Measurements from ENCODE around the gene MYL5.
"Not testable (repeated sequence)": the region's sequence is repeated elsewhere in the genome, so short reads cannot be mapped to it uniquely, and the experiment has no call there.

MYL5 gene

DNA sequence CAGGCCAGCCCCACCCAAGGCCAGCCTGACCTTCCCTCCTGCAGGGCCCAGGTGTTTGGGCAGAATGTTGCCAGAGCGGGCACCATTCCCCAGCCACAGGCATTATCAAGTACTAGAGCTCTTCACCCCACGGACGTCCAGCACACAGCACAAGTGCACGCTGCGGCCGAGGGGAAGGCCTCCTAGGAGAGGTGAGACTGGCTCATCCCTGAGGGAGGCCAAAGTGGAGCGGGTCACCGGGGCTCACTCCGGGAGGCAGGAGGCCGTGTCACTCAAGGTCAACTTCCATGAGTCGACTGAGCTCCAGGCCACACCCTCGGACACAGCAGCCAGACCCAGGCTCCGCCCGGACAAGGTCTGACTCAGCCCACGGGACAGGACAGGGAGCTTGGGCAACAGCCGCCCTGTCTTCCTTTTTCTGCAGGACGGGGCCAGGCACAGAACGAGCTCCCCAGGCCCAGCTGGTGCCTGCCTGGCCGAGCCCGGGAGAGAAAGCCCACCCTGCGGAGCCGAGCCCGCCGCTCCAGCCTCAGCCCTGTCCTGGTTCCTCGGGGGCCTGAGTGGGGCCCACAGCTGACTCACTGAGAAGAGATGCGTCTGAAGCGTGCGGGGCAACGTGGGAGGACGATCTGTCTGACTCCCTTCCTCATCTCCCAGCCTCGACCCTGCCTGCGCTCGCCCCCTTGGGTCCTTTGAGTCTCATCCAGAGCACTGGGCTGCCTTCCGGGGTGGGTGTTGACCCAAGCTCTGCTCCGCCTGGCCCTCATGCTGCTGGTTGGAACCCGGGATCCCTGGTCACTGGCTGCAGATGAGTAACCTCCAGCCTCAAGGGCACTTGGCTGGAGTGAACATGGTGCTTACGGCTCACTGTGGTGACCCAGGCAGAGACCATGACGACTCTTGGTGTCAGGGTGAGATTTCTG lies 13.0 kb downstream of the MYL5 start:
- DNase-seq, result peak in 1 of 14 donors; percentile 70

GRCh38 chr4:687971-688853 lies 13.9 kb downstream of the MYL5 start:
- peak in 1 of 14 donors; percentile 25 for DNase-seq

GRCh38 chr4:688854-689681 lies 14.7 kb downstream of the MYL5 start, which contains the start of gene SLC49A3:
Gene SLC49A3 (minus strand): TSS chr4:689151. CDS start chr4:689127, 24 bp downstream.
- DNase-seq, result peak in 1 of 14 donors; percentile 23

GRCh38 chr4:689723-690122 lies 15.4 kb downstream of the MYL5 start:
- no peak for DNase-seq

GRCh38 chr4:692771-693554 lies 18.6 kb downstream of the MYL5 start:
- no peak for DNase-seq

DNA sequence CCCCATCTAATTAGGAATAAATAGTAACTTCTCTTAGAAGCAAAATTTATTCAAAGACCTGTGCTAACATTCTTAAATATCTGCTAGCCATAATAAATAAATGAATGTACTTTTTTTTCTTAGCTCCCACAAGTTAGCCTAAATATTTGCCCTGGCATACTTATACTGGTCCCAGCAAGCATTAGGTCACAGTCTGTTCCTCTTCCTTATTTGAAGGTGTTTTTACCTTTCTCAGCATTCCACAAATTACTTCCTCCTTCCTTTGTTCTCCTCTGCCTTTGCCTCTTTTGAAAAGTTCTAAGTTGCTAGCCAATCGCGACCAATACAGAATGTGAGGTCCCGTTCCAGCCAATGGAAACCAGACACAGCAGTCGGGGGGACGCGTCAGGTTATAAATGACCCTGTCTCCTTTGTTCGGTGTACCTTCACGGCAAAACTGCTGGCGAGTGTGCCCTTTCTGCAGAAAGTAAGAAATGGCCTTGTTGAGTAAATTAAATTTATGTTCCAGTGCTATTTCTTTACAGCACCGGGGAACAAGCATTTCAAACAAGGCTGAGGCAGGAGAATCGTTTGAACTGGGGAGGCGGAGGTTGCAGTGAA lies 20.1 kb downstream of the MYL5 start:
- not testable (repeated sequence) for DNase-seq

- no peak for DNase-seq
Measured at GRCh38 chr4:699816-700580, 25.7 kb downstream of the MYL5 start.

DNA sequence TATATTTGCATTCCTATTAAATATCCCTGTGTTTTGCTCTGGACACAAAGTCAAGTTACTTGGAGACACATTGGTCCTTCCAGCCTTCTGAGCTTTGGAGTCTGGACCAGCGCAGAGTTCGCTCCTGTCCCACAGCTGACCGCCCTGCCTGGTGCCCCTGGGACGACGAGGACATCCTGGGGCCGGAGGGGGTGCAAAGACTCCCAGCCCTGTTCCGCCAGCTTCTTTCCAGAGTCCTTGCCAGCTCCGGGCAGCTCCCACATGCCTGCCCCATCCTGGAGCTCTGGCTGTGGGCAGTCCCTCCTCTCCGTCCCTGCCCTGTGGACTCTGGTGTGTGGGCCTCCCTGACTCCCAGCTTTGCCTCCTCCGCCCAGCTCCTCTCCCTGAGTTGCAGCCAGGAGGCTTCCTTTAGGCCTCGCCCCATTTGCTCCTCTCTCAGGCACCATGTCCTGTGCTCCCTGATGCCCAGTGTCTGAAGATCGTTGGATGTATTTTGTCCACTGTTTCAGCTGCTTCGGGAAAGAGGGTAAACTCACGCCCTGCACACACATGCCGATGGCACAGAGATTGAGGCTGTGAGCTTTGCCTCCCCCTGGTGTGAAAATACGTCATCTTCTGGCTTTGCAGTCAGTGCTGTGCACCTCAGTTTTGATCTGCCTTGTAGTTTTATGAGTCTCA lies 26.4 kb downstream of the MYL5 start:
- DNase-seq, result no peak

- peak in 4 of 14 donors; percentile 32 to 46 (median 34) for DNase-seq
Measured at GRCh38 chr4:702618-703048, 28.3 kb downstream of the MYL5 start.

- DNase-seq, result no peak
Measured at GRCh38 chr4:703336-704197, 29.2 kb downstream of the MYL5 start.

GRCh38 chr4:704198-704891 lies 30.0 kb downstream of the MYL5 start:
- DNase-seq, result no peak

GRCh38 chr4:704971-705277 lies 30.6 kb downstream of the MYL5 start:
- DNase-seq, result no peak

DNA sequence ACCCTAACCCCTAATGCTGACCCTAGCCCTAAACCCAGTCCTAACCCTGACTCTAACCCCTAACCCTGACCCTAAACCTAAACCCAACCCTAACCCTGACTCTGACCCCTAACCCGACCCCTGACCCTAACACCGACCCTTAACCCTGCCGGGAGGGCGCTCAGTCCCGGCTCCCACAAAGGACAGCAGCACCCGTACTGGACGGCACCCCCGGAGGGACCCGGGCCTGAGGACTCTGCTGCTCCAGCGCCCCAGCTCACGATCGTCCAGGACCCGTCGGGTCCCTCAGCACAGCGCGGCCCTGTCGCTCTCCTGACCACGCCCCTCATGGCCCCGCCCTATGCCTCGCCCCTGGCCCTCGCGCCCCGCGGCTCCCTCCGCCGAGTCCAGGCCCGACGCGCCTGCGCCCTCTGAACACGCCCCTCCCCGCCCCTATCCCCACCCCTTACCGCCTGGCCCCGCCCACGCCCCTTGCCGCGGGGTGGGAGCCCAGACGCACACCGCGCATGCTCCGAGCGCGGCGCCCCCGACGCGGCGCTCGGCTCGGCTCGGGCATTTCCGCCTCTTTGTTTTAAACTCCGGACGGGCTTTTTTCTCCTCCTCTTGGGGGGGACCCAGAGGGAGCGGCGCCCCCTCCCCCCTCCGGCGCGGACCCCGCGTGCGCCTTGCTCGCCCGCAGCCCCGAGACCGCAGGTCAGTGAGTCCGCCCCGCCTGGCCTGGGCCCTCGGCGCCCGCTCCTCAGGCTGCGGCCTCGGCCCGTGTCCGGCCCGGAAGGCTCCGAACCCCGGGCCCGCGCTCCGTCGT lies 31.1 kb downstream of the MYL5 start, which contains the start of gene PCGF3:
Gene PCGF3, plus strand, starts transcription at position 555 of the 805 bp plus-strand sequence. CDS start 27,849 bp downstream, outside the sequence.
- peak; percentile 68 to 96 (median 91) for DNase-seq

GRCh38 chr4:706083-706633 lies 31.8 kb downstream of the MYL5 start:
- DNase-seq, result not testable (repeated sequence)

DNA sequence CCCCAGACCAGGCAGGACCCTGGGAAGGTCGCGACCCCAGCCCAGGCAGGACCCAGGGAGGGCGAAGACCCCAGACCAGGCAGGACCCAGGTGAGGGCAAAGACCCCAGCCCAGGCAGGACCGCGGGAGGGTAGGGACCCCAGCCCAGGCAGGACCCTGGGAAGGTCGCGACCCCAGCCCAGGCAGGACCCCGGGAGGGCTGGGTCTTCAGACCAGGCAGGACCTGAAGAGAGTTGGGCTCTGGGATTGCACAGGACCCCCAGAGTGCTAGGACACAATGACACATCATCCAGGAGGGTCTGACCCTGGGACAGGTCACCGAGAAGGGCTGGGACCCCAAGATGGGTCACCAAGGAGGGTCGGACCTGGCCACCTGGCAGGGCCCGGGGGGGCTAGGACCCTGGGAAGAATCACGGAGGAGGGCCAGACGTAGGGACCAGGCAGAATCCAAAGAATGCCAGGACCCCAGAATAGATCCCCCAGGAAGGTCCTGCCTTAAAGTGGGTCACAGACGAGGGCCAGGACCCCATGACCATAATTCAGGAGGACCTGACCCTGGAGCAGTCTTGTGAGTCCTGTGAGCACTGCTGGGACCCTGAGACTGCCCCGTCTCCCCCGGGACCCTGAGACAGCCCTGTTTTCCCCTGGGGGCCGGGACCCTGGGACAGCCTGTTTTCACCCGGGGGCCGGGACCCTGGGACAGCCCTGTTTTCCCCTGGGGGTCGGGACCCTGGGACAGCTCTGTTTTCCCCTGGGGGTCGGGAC lies 32.7 kb downstream of the MYL5 start:
- no peak for DNase-seq
